WTC11 (cell line): ENCODE data around the gene MTHFD1L. TPM values are rescaled to one million over a fixed set of nuclear protein-coding genes. Genes with fewer than 3 reads are reported as not detected.
"Not testable (repeated sequence)": the region's sequence is repeated elsewhere in the genome, so short reads cannot be mapped to it uniquely, and the experiment has no call there.

ENCODE experiments used
- ATAC-seq: fragments of 200-7000 bp; cut with Tn5 transposase; 2 replicates; pipeline ENCODE4 v1.10.0; 2021; ENCODE audit warnings: mild to moderate bottlenecking, moderate library complexity
- CTCF ChIA-PET: fragments of 300-600 bp; sonication (Branson Sonifier 250); formaldehyde crosslinking; loops from one replicate; lab custom pipeline; 2021; ENCODE audit warnings: antibody characterized with exemption; lab: Charles Lee
- POLR2A ChIA-PET: fragments of 350-600 bp; sonication (Branson Sonifier 250); formaldehyde crosslinking; loops from one replicate; lab custom pipeline; 2021; ENCODE audit warnings: antibody characterized with exemption; lab: Charles Lee
- DNase-seq: peaks from one replicate; pipeline ENCODE4 v3.0.0; 2021; ENCODE audit warnings: low spot score
- H3K27ac Mint-ChIP-seq: 2 replicates; pipeline ENCODE4 v1.8.0; 2021; ENCODE audit warnings: mixed read lengths
- H3K27me3 Mint-ChIP-seq: 2 replicates; pipeline ENCODE4 v1.8.0; 2021; ENCODE audit warnings: low read depth, mild to moderate bottlenecking, moderate library complexity, mixed read lengths
- H3K36me3 Mint-ChIP-seq: 2 replicates; pipeline ENCODE4 v1.8.0; 2021; ENCODE audit warnings: mixed read lengths
- H3K4me1 Mint-ChIP-seq: 2 replicates; pipeline ENCODE4 v1.8.0; 2022; ENCODE audit warnings: mixed read lengths
- H3K4me3 Mint-ChIP-seq: 2 replicates; pipeline ENCODE4 v1.8.0; 2021; ENCODE audit warnings: mild to moderate bottlenecking, moderate library complexity, mixed read lengths
- H3K9me3 Mint-ChIP-seq: 2 replicates; pipeline ENCODE4 v1.8.0; 2021; ENCODE audit warnings: mixed read lengths
- CREB1 ChIP-seq: sonication (generic); formaldehyde crosslinking; IDR thresholded peaks from 2 replicates; pipeline ENCODE4 v1.8.0; 2023; ENCODE audit warnings: mild to moderate bottlenecking, missing genetic modification reagents
- E2F4 ChIP-seq: sonication (generic); formaldehyde crosslinking; IDR thresholded peaks from 2 replicates; pipeline ENCODE4 v1.8.1; 2022; ENCODE audit warnings: low read depth, mild to moderate bottlenecking, moderate library complexity, missing genetic modification reagents, borderline replicate concordance
- ERG ChIP-seq: fragments of 250-450 bp; sonication (Bioruptor Pico); IDR thresholded peaks from 2 replicates; pipeline ENCODE4 v1.8.0; 2021; ENCODE audit warnings: mild to moderate bottlenecking
- ESRRA ChIP-seq: sonication (generic); formaldehyde crosslinking; IDR thresholded peaks from 2 replicates; pipeline ENCODE4 v1.8.1; 2022; ENCODE audit warnings: mild to moderate bottlenecking, missing genetic modification reagents, borderline replicate concordance
- ETV6 ChIP-seq: sonication (generic); formaldehyde crosslinking; IDR thresholded peaks from 2 replicates; pipeline ENCODE4 v1.8.1; 2022; ENCODE audit warnings: mild to moderate bottlenecking, missing genetic modification reagents
- FOXP1 ChIP-seq: sonication (generic); formaldehyde crosslinking; IDR thresholded peaks from 2 replicates; pipeline ENCODE4 v1.8.0; 2022; ENCODE audit warnings: missing genetic modification reagents, mild to moderate bottlenecking, moderate library complexity, borderline replicate concordance
- GABPB1 ChIP-seq: sonication (generic); formaldehyde crosslinking; IDR thresholded peaks from 2 replicates; pipeline ENCODE4 v1.8.1; 2023; ENCODE audit warnings: mild to moderate bottlenecking, missing genetic modification reagents
- IRF1 ChIP-seq: sonication (generic); formaldehyde crosslinking; IDR thresholded peaks from 2 replicates; pipeline ENCODE4 v1.8.0; 2023; ENCODE audit warnings: missing genetic modification reagents
- JUN ChIP-seq: sonication (generic); formaldehyde crosslinking; IDR thresholded peaks from 2 replicates; pipeline ENCODE4 v1.8.0; 2023; ENCODE audit warnings: mild to moderate bottlenecking, missing genetic modification reagents
- MXD4 ChIP-seq: fragments of 250-450 bp; sonication (Bioruptor Pico); IDR thresholded peaks from 2 replicates; pipeline ENCODE4 v1.8.0; 2021; ENCODE audit warnings: mild to moderate bottlenecking, moderate library complexity, borderline replicate concordance
- NFE2L1 ChIP-seq: sonication (generic); formaldehyde crosslinking; IDR thresholded peaks from 2 replicates; pipeline ENCODE4 v1.8.1; 2023; ENCODE audit warnings: missing genetic modification reagents
- NFYB ChIP-seq: sonication (generic); formaldehyde crosslinking; conservative IDR thresholded peaks from 2 replicates; pipeline ENCODE4 v1.8.0; 2022; ENCODE audit warnings: low read depth, missing genetic modification reagents
- NR1H2 ChIP-seq: sonication (generic); formaldehyde crosslinking; IDR thresholded peaks from 2 replicates; pipeline ENCODE4 v1.9.0; 2021; ENCODE audit warnings: mild to moderate bottlenecking, moderate library complexity, missing genetic modification reagents
- OVOL2 ChIP-seq: fragments of 250-450 bp; sonication (Bioruptor Pico); IDR thresholded peaks from 2 replicates; pipeline ENCODE4 v1.9.0; 2021; ENCODE audit warnings: mild to moderate bottlenecking, borderline replicate concordance
- PRDM15 ChIP-seq: sonication (generic); formaldehyde crosslinking; IDR thresholded peaks from 2 replicates; pipeline ENCODE4 v1.8.0; 2022; ENCODE audit warnings: missing genetic modification reagents
- SMAD4 ChIP-seq: sonication (generic); formaldehyde crosslinking; IDR thresholded peaks from 2 replicates; pipeline ENCODE4 v1.8.0; 2022; ENCODE audit warnings: mild to moderate bottlenecking, missing genetic modification reagents
- USF2 ChIP-seq: sonication (generic); formaldehyde crosslinking; IDR thresholded peaks from 2 replicates; pipeline ENCODE4 v1.8.1; 2023; ENCODE audit warnings: mild to moderate bottlenecking, missing genetic modification reagents, moderate library complexity
- ZBTB21 ChIP-seq: sonication (generic); formaldehyde crosslinking; IDR thresholded peaks from 2 replicates; pipeline ENCODE4 v1.8.1; 2023; ENCODE audit warnings: mild to moderate bottlenecking, missing genetic modification reagents, borderline replicate concordance
- ZNF121 ChIP-seq: sonication (generic); formaldehyde crosslinking; IDR thresholded peaks from 2 replicates; pipeline ENCODE4 v1.8.0; 2023; ENCODE audit warnings: missing genetic modification reagents
- ZNF219 ChIP-seq: sonication (generic); formaldehyde crosslinking; IDR thresholded peaks from 2 replicates; pipeline ENCODE4 v1.8.0; 2023; ENCODE audit warnings: missing genetic modification reagents, mild to moderate bottlenecking, borderline replicate concordance
- ZNF317 ChIP-seq: sonication (generic); formaldehyde crosslinking; IDR thresholded peaks from 2 replicates; pipeline ENCODE4 v1.8.1; 2023; ENCODE audit warnings: low read depth, mild to moderate bottlenecking, moderate library complexity, missing genetic modification reagents, borderline replicate concordance
- ZNF671 ChIP-seq: fragments of 250-450 bp; sonication (Bioruptor Pico); IDR thresholded peaks from 2 replicates; pipeline ENCODE4 v1.8.0; 2021; ENCODE audit warnings: mild to moderate bottlenecking
- total RNA-seq: library from RNA; stranded (reverse); gene quantifications from 3 replicates; pipeline ENCODE4 v1.2.3, GENCODE V29; 2021

The MTHFD1L gene
- total RNA-seq, 1 experiment from 2014 or later, result 104 TPM

GRCh38 chr6:151040888-151041521 is 175.5 kb downstream of the MTHFD1L start:
- Mint-ChIP-seq H3K4me1 (peaks cover 27% of the 10 kb centered on the region), H3K36me3 (peaks cover 23% of the 10 kb centered on the region), H3K27ac (peak overlapping the region; percentile 38; the same call in 1 of the 2 replicates)
- DNase-seq, ATAC-seq, POLR2A ChIA-PET, H3K27me3 Mint-ChIP-seq, H3K9me3 Mint-ChIP-seq, H3K4me3 Mint-ChIP-seq: not testable (repeated sequence)
- CTCF ChIA-PET, result interaction anchor here (1.2 kb wide), 1 partner anchor 27 kb away, joined by 5 read pairs; no protein-coding TSS in a partner anchor
- TF ChIP-seq GABPB1 (CRISPR knock-in tag), result peak; percentile 79
- TF ChIP-seq, all 79 proteins: peak for 1; not testable (repeated sequence) for 78

- ATAC-seq, result no peak
- Mint-ChIP-seq H3K4me3 (no peak overlapping the region), H3K36me3 (peaks cover 20% of the 10 kb centered on the region), H3K9me3 (no peaks in the 10 kb centered on the region), H3K27ac (no peak overlapping the region), H3K27me3 (no peaks in the 10 kb centered on the region), H3K4me1 (peaks cover 31% of the 10 kb centered on the region)
- CTCF ChIA-PET, result no interaction called here
- POLR2A ChIA-PET, result no interaction called here
- no peak for DNase-seq
- no peak for TF ChIP-seq ERG
- TF ChIP-seq PRDM15 (CRISPR knock-in tag), result no peak
- no peak for TF ChIP-seq NFYB (CRISPR knock-in tag)
- TF ChIP-seq ETV6 (CRISPR knock-in tag), result no peak
- no peak for TF ChIP-seq OVOL2 (CRISPR knock-in tag)
- no peak for TF ChIP-seq ZNF219 (CRISPR knock-in tag)
- TF ChIP-seq IRF1 (CRISPR knock-in tag), result no peak
- no peak for TF ChIP-seq ZNF121 (CRISPR knock-in tag)
- no peak for TF ChIP-seq ZBTB21 (CRISPR knock-in tag)
- no peak for TF ChIP-seq NR1H2 (CRISPR knock-in tag)
- TF ChIP-seq ZNF671 (CRISPR knock-in tag), result no peak
Measured at GRCh38 chr6:151041686-151042085, 176.2 kb downstream of the MTHFD1L start.

GRCh38 chr6:151042911-151043330 is 177.4 kb downstream of the MTHFD1L start:
- H3K4me3 Mint-ChIP-seq, result not testable (repeated sequence)

GRCh38 chr6:151043944-151044343 is 178.4 kb downstream of the MTHFD1L start:
- peaks cover 27% of the 10 kb centered on the region for H3K4me1 Mint-ChIP-seq
- DNase-seq (no peak), ATAC-seq (no peak)
- peaks cover 12% of the 10 kb centered on the region for H3K9me3 Mint-ChIP-seq
- H3K27ac Mint-ChIP-seq, result no peak overlapping the region
- peaks cover 17% of the 10 kb centered on the region for H3K36me3 Mint-ChIP-seq
- ChIA-PET POLR2A (no interaction called here), CTCF (interaction anchor here (1.6 kb wide), 1 partner anchor 280 kb away, joined by 7 read pairs; no protein-coding TSS in a partner anchor)
- H3K27me3 Mint-ChIP-seq, result no peaks in the 10 kb centered on the region
- H3K4me3 Mint-ChIP-seq, result no peak overlapping the region
- TF ChIP-seq CREB1 (no peak), USF2 (CRISPR knock-in tag) (no peak), JUN (CRISPR knock-in tag) (no peak), MXD4 (no peak), ESRRA (CRISPR knock-in tag) (no peak), E2F4 (CRISPR knock-in tag) (no peak), SMAD4 (CRISPR knock-in tag) (no peak), NFE2L1 (CRISPR knock-in tag) (no peak), ZNF317 (CRISPR knock-in tag) (no peak), FOXP1 (CRISPR knock-in tag) (no peak)

More at GRCh38 chr6:151042911-151043330, 177.4 kb downstream of the MTHFD1L start:
- H3K27me3 Mint-ChIP-seq, DNase-seq, CTCF ChIA-PET, H3K9me3 Mint-ChIP-seq, ATAC-seq, POLR2A ChIA-PET: not testable (repeated sequence)
- H3K4me1 Mint-ChIP-seq, result peaks cover 31% of the 10 kb centered on the region
- H3K36me3 Mint-ChIP-seq, result peaks cover 16% of the 10 kb centered on the region
- H3K27ac Mint-ChIP-seq, result peak overlapping the region; percentile 32; the same call in 1 of the 2 replicates
